Measurements from ENCODE around the gene TGDS. TPM values are rescaled to one million over a fixed set of nuclear protein-coding genes. Genes with fewer than 3 reads are reported as not detected.
A peak's percentile ranks its signal among the peaks of the same experiment; 100 is the strongest.

TGDS gene
- total RNA-seq (2021; fragmentation: NEBNext Ultra II Directional; extraction: Animal tissue kit (Norgen Biotek cat#: 25700)) (11.2 and 11.6 TPM in 2 replicates), polyA plus RNA-seq (2011; rRNA removed) (9.1 and 11.8 TPM in 2 replicates), polyA minus RNA-seq (2011; rRNA and poly(A)+ RNA removed) (7.1 and 12.7 TPM in 2 replicates)
- 13.9 TPM for polyA plus RNA-seq (2011; cell fraction: cytosol; rRNA removed)
- polyA plus RNA-seq (2011; cell fraction: nucleus; rRNA removed), result 5.8 TPM
- polyA plus RNA-seq (2012, experiment 1 of 2), result 6.2 to 9.2 TPM (median 7.3 TPM) in 4 replicates
- 1.5 TPM for polyA plus RNA-seq (2012, experiment 2 of 2)
- 9.9 TPM for polyA plus RNA-seq (2013, experiment 1 of 2)
- polyA plus RNA-seq (2013, experiment 2 of 2), result 9.9 TPM
- 3.8 TPM for polyA minus RNA-seq (2011; cell fraction: cytosol; rRNA and poly(A)+ RNA removed)
- polyA minus RNA-seq (2011; cell fraction: nucleus; rRNA and poly(A)+ RNA removed), result 10.1 TPM
- long read RNA-seq, experiment 1, transcript TGDS-201 (12 exons, 1,905 nt), result major isoform, 5 of 13 reads
- long read RNA-seq, experiment 1, partial matches to known transcripts, result 5 of 13 reads
- long read RNA-seq, experiment 1, other reads (novel, unspliced or antisense), result 3 of 13 reads
- long read RNA-seq, experiment 2, transcript TGDS-201 (12 exons, 1,905 nt), result major isoform, 8 of 14 reads
- long read RNA-seq, experiment 2, partial matches to known transcripts, result 1 of 14 reads
- long read RNA-seq, experiment 2, other reads (novel, unspliced or antisense), result 5 of 14 reads

GRCh38 chr13:94595950-94596574, at the start of gene TGDS:
TSS of gene TGDS (minus strand) at chr13:94596152. CDS start at chr13:94596136, 16 bp downstream.
- Histone ChIP-seq H2AFZ (ENCODE audit: low read length) (peak within 1 kb of the TSS; percentile 86), H3K23me2 (ENCODE audit: low read depth, low read length) (peaks cover 8% of the 10 kb centered on the region), H4K20me1 (replicated peaks in 1 of 2; ENCODE audit: control insufficient read depth in 1 of 2, insufficient read depth in 2 of 2, low read length in 2 of 2) (no peaks in the 10 kb centered on the region), H3K4ac (replicated peaks; ENCODE audit: insufficient read length, low read depth, low read length) (peak within 1 kb of the TSS; percentile 90), H2BK12ac (ENCODE audit: low read depth, low read length) (no peak within 1 kb of the TSS; the same call in 1 of the 2 replicates), H3K27me3 (replicated peaks in 1 of 4; ENCODE audit: control insufficient read depth in 3 of 4, extremely low read depth in 1 of 4, insufficient read depth in 3 of 4, low read length in 3 of 4) (peaks cover 5 to 10% (median 7%) of the 10 kb centered on the region in 4 experiments), H3K9ac (replicated peaks in 1 of 4; ENCODE audit: extremely low read depth in 1 of 4, low read depth in 3 of 4, low read length in 3 of 4) (peak within 1 kb of the TSS; percentile 73 to 86 (median 80)), H3K4me1 (replicated peaks in 1 of 4; ENCODE audit: control insufficient read depth in 3 of 4, insufficient read depth in 4 of 4, low read length in 3 of 4) (peaks cover 0 to 8% (median 6%) of the 10 kb centered on the region in 4 experiments; a peak in 3 of 7 replicates), H2BK120ac (replicated peaks; ENCODE audit: low read depth, low read length) (no peak within 1 kb of the TSS), H3K27ac (ENCODE audit: low read depth, low read length) (peak within 1 kb of the TSS; percentile 68), H3K14ac (ENCODE audit: insufficient read length) (no peak within 1 kb of the TSS), H3K36me3 (ENCODE audit: control insufficient read depth in 2 of 4, insufficient read depth in 4 of 4, low read length in 3 of 4) (peaks cover 3 to 21% (median 5%) of the 10 kb centered on the region in 4 experiments; a peak in 6 of 8 replicates), H4K91ac (replicated peaks; ENCODE audit: insufficient read length, low read length) (peak within 1 kb of the TSS; percentile 75), H3K79me2 (ENCODE audit: control insufficient read depth in 1 of 2, insufficient read depth in 2 of 2, low read length in 2 of 2) (peaks cover 6 to 24% of the 10 kb centered on the region in 2 experiments; a peak in 3 of 4 replicates), H2AK5ac (ENCODE audit: low read depth, low read length) (peak within 1 kb of the TSS; percentile 25; the same call in 1 of the 2 replicates), H2BK5ac (ENCODE audit: low read depth, low read length) (peak within 1 kb of the TSS; percentile 88), H2BK20ac (ENCODE audit: low read length) (no peak within 1 kb of the TSS), H3K9me3 (ENCODE audit: insufficient read depth in 2 of 2, low read depth in 1 of 2, low read length in 1 of 2) (peaks cover 4 to 8% of the 10 kb centered on the region in 2 experiments), H3K23ac (ENCODE audit: insufficient read length) (no peak within 1 kb of the TSS), H3K56ac (replicated peaks; ENCODE audit: insufficient read length, low read depth, low read length) (peak within 1 kb of the TSS; percentile 62), H4K5ac (ENCODE audit: insufficient read length, low read depth, low read length) (no peak within 1 kb of the TSS), H3K4me2 (ENCODE audit: insufficient read depth in 1 of 2, low read depth in 2 of 2, low read length in 2 of 2) (peak within 1 kb of the TSS; percentile 83 to 93), H4K8ac (ENCODE audit: extremely low read depth, insufficient read depth, low read length) (peak within 1 kb of the TSS; percentile 54), H3K4me3 (ENCODE audit: extremely low read depth in 1 of 4, insufficient read depth in 2 of 4, low read depth in 3 of 4, low read length in 4 of 4) (peak within 1 kb of the TSS; percentile 70 to 95 (median 82)), H3K79me1 (ENCODE audit: low read depth, low read length) (peaks cover 5% of the 10 kb centered on the region; the same call in 1 of the 2 replicates), H2BK15ac (ENCODE audit: low read length) (no peak within 1 kb of the TSS), H3K18ac (ENCODE audit: extremely low read depth, low read length) (peak within 1 kb of the TSS; percentile 48)
- ChIA-PET CTCF (ENCODE audit: partially characterized antibody) (interaction anchor here (0.7 to 1.5 kb wide), 4 partner anchors 8 to 162 kb away, joined by 3 to 4 read pairs (median 4); no protein-coding TSS in a partner anchor), POLR2A (ENCODE audit: partially characterized antibody) (interaction anchor here (0.6 to 2.0 kb wide), 4 partner anchors 9 to 46 kb away, joined by 3 to 9 read pairs (median 4); no protein-coding TSS in a partner anchor)
- WGBS, 2 experiments (ENCODE audit: extremely low coverage in 1 of 2, insufficient coverage in 1 of 2, insufficient read length in 1 of 2, insufficient replicate concordance in 2 of 2, low coverage in 1 of 2, low lambda C conversion rate in 2 of 2, missing lambda C conversion rate in 1 of 2), result 1% methylated on average over 41 of the region's 41 CpGs; no CpG with 5 or more reads in 1 of the 2 experiments
- FAIRE-seq (no peak), DNase-seq (ENCODE audit: low read depth in 1 of 2, low spot score in 2 of 2) (peak; percentile 87)
- TF ChIP-seq CREB1 (IDR thresholded peaks at IDR 0.05) (peak; percentile 58), YY1 (IDR thresholded peaks at IDR 0.05; ENCODE audit: low read depth, low read length) (peak; percentile 60; the same call in 1 of the 2 replicates), TAF7 (optimal IDR thresholded peaks at IDR 0.05; ENCODE audit: borderline replicate concordance, low read depth, low read length) (peak; percentile 81), EGR1 (IDR thresholded peaks at IDR 0.05; ENCODE audit: borderline replicate concordance, low read depth, low read length) (no peak), SP1 (IDR thresholded peaks at IDR 0.05; ENCODE audit: low read depth, low read length) (0 out of 2 replicates have a peak, but pooled peaks have one; percentile 32), MAX (IDR thresholded peaks at IDR 0.05) (peak; percentile 55), TAF1 (IDR thresholded peaks at IDR 0.05; ENCODE audit: low read depth, low read length) (peak; percentile 98), NRF1 (IDR thresholded peaks at IDR 0.05; ENCODE audit: low read depth, low read length) (peak; percentile 76), PHF8 (conservative IDR thresholded peaks at IDR 0.05; ENCODE audit: low read depth, low read length) (peak; percentile 96), POLR2A (IDR thresholded peaks at IDR 0.05; ENCODE audit: control extremely low read depth in 1 of 2, low read depth in 2 of 2, low read length in 2 of 2) (peak; percentile 90 to 98)

Measured in H1 (cell line).